Measurements from ENCODE around the gene TTC4. TPM values are rescaled to one million over a fixed set of nuclear protein-coding genes. Genes with fewer than 3 reads are reported as not detected.

Gene TTC4
- total and polyA plus RNA-seq, 2 of the 4 experiments (the other 2 are of a cell fraction) = 21.6 to 27.1 TPM

GRCh38 chr1:54777011-54777410 lies 61.4 kb downstream of the TTC4 start:
- TF ChIP-seq NFE2L2 (IDR thresholded peaks at IDR 0.05; ENCODE audit: low read depth, low read length) = no peak
- no peak for TF ChIP-seq FOS (IDR thresholded peaks at IDR 0.05; ENCODE audit: low read depth, low read length)
- no peak for TF ChIP-seq SMC3 (IDR thresholded peaks at IDR 0.05; ENCODE audit: low read depth, low read length)
- no peak for TF ChIP-seq CEBPB (IDR thresholded peaks at IDR 0.05; ENCODE audit: low read depth, low read length)
- TF ChIP-seq, protein P1, sequence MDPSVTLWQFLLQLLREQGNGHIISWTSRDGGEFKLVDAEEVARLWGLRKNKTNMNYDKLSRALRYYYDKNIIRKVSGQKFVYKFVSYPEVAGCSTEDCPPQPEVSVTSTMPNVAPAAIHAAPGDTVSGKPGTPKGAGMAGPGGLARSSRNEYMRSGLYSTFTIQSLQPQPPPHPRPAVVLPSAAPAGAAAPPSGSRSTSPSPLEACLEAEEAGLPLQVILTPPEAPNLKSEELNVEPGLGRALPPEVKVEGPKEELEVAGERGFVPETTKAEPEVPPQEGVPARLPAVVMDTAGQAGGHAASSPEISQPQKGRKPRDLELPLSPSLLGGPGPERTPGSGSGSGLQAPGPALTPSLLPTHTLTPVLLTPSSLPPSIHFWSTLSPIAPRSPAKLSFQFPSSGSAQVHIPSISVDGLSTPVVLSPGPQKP (IDR thresholded peaks at IDR 0.05; ENCODE audit: borderline replicate concordance, low read depth, low read length) = no peak
- no peak for TF ChIP-seq MAZ (IDR thresholded peaks at IDR 0.05; ENCODE audit: borderline replicate concordance, low read depth, low read length)
- no peak for TF ChIP-seq RFX5 (IDR thresholded peaks at IDR 0.05; ENCODE audit: low read depth, low read length)
- TF ChIP-seq MXI1 (IDR thresholded peaks at IDR 0.05; ENCODE audit: borderline replicate concordance, low read depth, low read length) = no peak
- no peak for TF ChIP-seq BHLHE40 (IDR thresholded peaks at IDR 0.05; ENCODE audit: low read depth, low read length)
- no peak for TF ChIP-seq CTCF (conservative IDR thresholded peaks at IDR 0.05; ENCODE audit: low read depth, low read length)
- no peak for TF ChIP-seq RCOR1 (IDR thresholded peaks at IDR 0.05; ENCODE audit: insufficient replicate concordance, low read length)

More at GRCh38 chr1:54777011-54777410, 61.4 kb downstream of the TTC4 start:
- no CpG with 5 or more reads among the region's 4 CpGs for WGBS, 2 experiments (ENCODE audit: extremely low coverage in 2 of 2, insufficient read length in 1 of 2)
- Histone ChIP-seq H2AFZ (replicated peaks; ENCODE audit: low read length, poor library complexity) (no peak overlapping the region), H3K23ac (ENCODE audit: low read depth, low read length) (no peak overlapping the region), H3K4ac (ENCODE audit: low read depth, low read length) (no peak overlapping the region), H3K4me3 (ENCODE audit: insufficient read depth, low read depth, low read length) (no peak overlapping the region), H2AK9ac (replicated peaks; ENCODE audit: low read depth, low read length, poor library complexity) (no peak overlapping the region), H3K18ac (ENCODE audit: low read depth, low read length) (no peak overlapping the region), H2BK5ac (ENCODE audit: low read depth, low read length, poor library complexity, severe bottlenecking) (no peak overlapping the region), H3K4me1 (ENCODE audit: control insufficient read depth, insufficient read depth, low read length) (no peaks in the 10 kb centered on the region; the same call in 1 of the 2 replicates), H4K20me1 (ENCODE audit: insufficient read depth, low read length) (no peaks in the 10 kb centered on the region), H3K27me3 (ENCODE audit: control insufficient read depth, insufficient read depth, low read length) (peaks cover 50% of the 10 kb centered on the region), H3K9me3 (ENCODE audit: control insufficient read depth, insufficient read depth, low read length) (no peaks in the 10 kb centered on the region), H3K27ac (ENCODE audit: insufficient read depth, low read length) (no peak overlapping the region), H2BK120ac (ENCODE audit: low read depth, low read length) (no peak overlapping the region), H3K79me1 (ENCODE audit: low read depth in 1 of 2, low read length in 2 of 2) (no peaks in the 10 kb centered on the region), H4K5ac (ENCODE audit: low read depth, low read length) (no peak overlapping the region), H2AK5ac (ENCODE audit: low read depth, low read length) (no peak overlapping the region), H3K4me2 (ENCODE audit: low read depth, low read length) (no peak overlapping the region), H3K9me1 (ENCODE audit: insufficient read depth, low read length) (no peaks in the 10 kb centered on the region), H4K91ac (ENCODE audit: insufficient read depth, low read depth, low read length) (no peak overlapping the region), H3K9ac (ENCODE audit: low read depth, low read length) (no peak overlapping the region), H2BK15ac (ENCODE audit: low read depth, low read length) (no peak overlapping the region), H3K14ac (replicated peaks; ENCODE audit: low read depth, low read length) (no peak overlapping the region), H3K36me3 (ENCODE audit: control insufficient read depth, insufficient read depth, low read length) (no peaks in the 10 kb centered on the region), H3K56ac (ENCODE audit: extremely low read depth, insufficient read depth, low read length) (no peak overlapping the region), H4K8ac (ENCODE audit: low read depth in 2 of 2, low read length in 2 of 2) (no peak overlapping the region), H2BK20ac (ENCODE audit: low read depth, low read length) (no peak overlapping the region)
- dilution Hi-C loops (cut with HindIII; ENCODE audit: low sequenced_read_pairs, unreplicated experiment) (no loop called here), intact Hi-C loops (cut with micrococcal nuclease) (no loop called here), in situ Hi-C loops (cut with MboI; ENCODE audit: low sequenced_read_pairs) (loop anchor here (25.0 kb wide), 1 partner anchor 915 kb away; no protein-coding TSS in a partner anchor)
- no peak for DNase-seq
- POLR2A ChIA-PET (ENCODE audit: unreplicated experiment) = no interaction called here
- no peak for ATAC-seq (ENCODE audit: low read depth)
- CTCF ChIA-PET = interaction anchor here (0.6 kb wide), 1 partner anchor 33 kb away, joined by 4 read pairs; no protein-coding TSS in a partner anchor
- no TSS peak for BruUV-seq (replicated peaks)

Data from IMR-90 (cell line).